Right lobe of liver (tissue), 4 donors: ENCODE data around the gene KCTD10.

Source experiments
- CTCF ChIP-seq, 4 donors: fragments of 200-600 bp in 3 of 4; fragments of 450-650 bp in 1 of 4; IDR thresholded peaks; one replicate each; pipeline versions ENCODE4 v1.5.1 to v1.8.0; 2016 to 2022; ENCODE audit warnings: antibody characterized with exemption in 4 of 4, mild to moderate bottlenecking in 2 of 4
- POLR2A ChIP-seq: fragments of 450-650 bp; IDR thresholded peaks from one replicate; pipeline ENCODE4 v1.6.1; 2017; ENCODE audit warnings: antibody characterized with exemption, mild to moderate bottlenecking
- donor health status: DM: no; HTN: no; CAD: no.
- donor health status: DM: no; HTN: no; CAD: no.
- donor health status: DM: no; HTN: yes; CAD: no.

GRCh38 chr12:109482491-109482890, 5.4 kb upstream of the KCTD10 start:
- no peak for TF ChIP-seq CTCF (IDR thresholded peaks at IDR 0.05)
- TF ChIP-seq POLR2A: no peak
